Neural progenitor cell (in vitro differentiated cells): ENCODE data around the gene LRRC8B. TPM values are rescaled to one million over a fixed set of nuclear protein-coding genes. Genes with fewer than 3 reads are reported as not detected.

Experiments
- DNase-seq: peaks from one replicate; pipeline ENCODE4 v3.0.0-alpha.2; 2016; ENCODE audit warnings: low spot score
- H2AFZ ChIP-seq: fragments of 200-600 bp; sonication (generic); replicated peaks from 2 replicates; pipeline ENCODE4 v1.6.1; 2016; ENCODE audit warnings: antibody characterized with exemption
- H3F3A ChIP-seq: fragments of 200-600 bp; sonication (generic); 2 replicates; pipeline ENCODE4 v1.6.1; 2016; ENCODE audit warnings: antibody characterized with exemption, low read depth
- H3K27ac ChIP-seq: fragments of 200-600 bp; sonication (generic); 2 replicates; pipeline ENCODE4 v1.5.1; 2016; ENCODE audit warnings: mild to moderate bottlenecking
- H3K27me3 ChIP-seq: fragments of 200-600 bp; sonication (generic); 2 replicates; pipeline ENCODE4 v1.6.1; 2016; ENCODE audit warnings: mild to moderate bottlenecking, moderate library complexity
- H3K36me3 ChIP-seq: fragments of 200-600 bp; sonication (generic); 2 replicates; pipeline ENCODE4 v1.5.1; 2016
- H3K4me1 ChIP-seq: fragments of 200-600 bp; sonication (generic); 2 replicates; pipeline ENCODE4 v1.6.1; 2016; ENCODE audit warnings: mixed run types
- H3K4me2 ChIP-seq: fragments of 200-600 bp; sonication (generic); 2 replicates; pipeline ENCODE4 v1.6.1; 2016
- H3K4me3 ChIP-seq: fragments of 200-600 bp; sonication (generic); 2 replicates; pipeline ENCODE4 v1.5.1; 2016
- H3K79me2 ChIP-seq: fragments of 200-600 bp; sonication (generic); 2 replicates; pipeline ENCODE4 v1.6.1; 2016; ENCODE audit warnings: low read depth
- H3K9ac ChIP-seq: fragments of 200-600 bp; sonication (generic); 2 replicates; pipeline ENCODE4 v1.6.1; 2016
- H3K9me3 ChIP-seq: fragments of 200-600 bp; sonication (generic); 2 replicates; pipeline ENCODE4 v1.5.1; 2016; ENCODE audit warnings: low read depth
- H4K20me1 ChIP-seq: fragments of 200-600 bp; sonication (generic); 2 replicates; pipeline ENCODE4 v1.6.1; 2016; ENCODE audit warnings: low read depth
- H3K27ac Mint-ChIP-seq: 3 replicates; pipeline ENCODE4 v1.8.0; 2021; ENCODE audit warnings: mixed read lengths
- H3K27me3 Mint-ChIP-seq: 2 replicates; pipeline ENCODE4 v1.8.0; 2022; ENCODE audit warnings: low read depth, mild to moderate bottlenecking, inconsistent platforms, moderate library complexity, mixed read lengths; ENCODE audit not compliant: insufficient read depth
- H3K36me3 Mint-ChIP-seq: 3 replicates; pipeline ENCODE4 v1.8.0; 2021; ENCODE audit warnings: mixed read lengths
- H3K4me1 Mint-ChIP-seq: 3 replicates; pipeline ENCODE4 v1.8.0; 2021; ENCODE audit warnings: mixed read lengths
- H3K4me3 Mint-ChIP-seq: 3 replicates; pipeline ENCODE4 v1.8.0; 2021; ENCODE audit warnings: mild to moderate bottlenecking, moderate library complexity, mixed read lengths
- H3K9me3 Mint-ChIP-seq: 3 replicates; pipeline ENCODE4 v1.8.0; 2020; ENCODE audit warnings: mixed read lengths
- EZH2 ChIP-seq: fragments of 200-600 bp; sonication (generic); IDR thresholded peaks from 2 replicates; pipeline ENCODE4 v1.6.1; 2017; ENCODE audit warnings: antibody characterized with exemption, mild to moderate bottlenecking, moderate library complexity
- EZH2phosphoT487 ChIP-seq: fragments of 200-600 bp; sonication (generic); IDR thresholded peaks from 2 replicates; pipeline ENCODE4 v1.6.1; 2017; ENCODE audit warnings: antibody characterized with exemption
- total RNA-seq: library from RNA; depleted of rRNA; stranded (reverse); fragments of >200 nt; gene quantifications from 2 replicates; pipeline ENCODE4 v1.2.3, GENCODE V29; 2015; ENCODE audit warnings: low replicate concordance
- TF ChIP-seq, protein P1 (sequence below): fragments of 200-600 bp; sonication (generic); IDR thresholded peaks from 2 replicates; pipeline ENCODE4 v1.5.1; 2017; ENCODE audit warnings: antibody characterized with exemption, mild to moderate bottlenecking

The LRRC8B gene
- total RNA-seq, 1 donor from 2014 or later: 37.3 TPM

GRCh38 chr1:89596698-89597097, 72.1 kb downstream of the LRRC8B start:
- no peak for DNase-seq
- H3K27ac Mint-ChIP-seq: no peak overlapping the region
- Histone ChIP-seq H3F3A (peaks cover 4% of the 10 kb centered on the region), H3K4me2 (no peak overlapping the region), H3K4me1 (peaks cover 32% of the 10 kb centered on the region), H3K79me2 (peaks cover 4% of the 10 kb centered on the region), H2AFZ (no peak overlapping the region), H3K36me3 (no peaks in the 10 kb centered on the region), H3K9me3 (no peaks in the 10 kb centered on the region), H4K20me1 (no peaks in the 10 kb centered on the region), H3K4me3 (no peak overlapping the region), H3K27ac (no peak overlapping the region), H3K27me3 (no peaks in the 10 kb centered on the region), H3K9ac (no peak overlapping the region)
- TF ChIP-seq EZH2phosphoT487 (no peak), EZH2 (no peak)
- TF ChIP-seq, protein P1, sequence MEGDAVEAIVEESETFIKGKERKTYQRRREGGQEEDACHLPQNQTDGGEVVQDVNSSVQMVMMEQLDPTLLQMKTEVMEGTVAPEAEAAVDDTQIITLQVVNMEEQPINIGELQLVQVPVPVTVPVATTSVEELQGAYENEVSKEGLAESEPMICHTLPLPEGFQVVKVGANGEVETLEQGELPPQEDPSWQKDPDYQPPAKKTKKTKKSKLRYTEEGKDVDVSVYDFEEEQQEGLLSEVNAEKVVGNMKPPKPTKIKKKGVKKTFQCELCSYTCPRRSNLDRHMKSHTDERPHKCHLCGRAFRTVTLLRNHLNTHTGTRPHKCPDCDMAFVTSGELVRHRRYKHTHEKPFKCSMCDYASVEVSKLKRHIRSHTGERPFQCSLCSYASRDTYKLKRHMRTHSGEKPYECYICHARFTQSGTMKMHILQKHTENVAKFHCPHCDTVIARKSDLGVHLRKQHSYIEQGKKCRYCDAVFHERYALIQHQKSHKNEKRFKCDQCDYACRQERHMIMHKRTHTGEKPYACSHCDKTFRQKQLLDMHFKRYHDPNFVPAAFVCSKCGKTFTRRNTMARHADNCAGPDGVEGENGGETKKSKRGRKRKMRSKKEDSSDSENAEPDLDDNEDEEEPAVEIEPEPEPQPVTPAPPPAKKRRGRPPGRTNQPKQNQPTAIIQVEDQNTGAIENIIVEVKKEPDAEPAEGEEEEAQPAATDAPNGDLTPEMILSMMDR: no peak
- H3K9me3 Mint-ChIP-seq: no peaks in the 10 kb centered on the region
- H3K27me3 Mint-ChIP-seq: peaks cover 2% of the 10 kb centered on the region
- no peaks in the 10 kb centered on the region for H3K4me1 Mint-ChIP-seq
- H3K36me3 Mint-ChIP-seq: peaks cover 7% of the 10 kb centered on the region
- no peak overlapping the region for H3K4me3 Mint-ChIP-seq

- no peak for TF ChIP-seq EZH2
- TF ChIP-seq, protein P1: peak; percentile 77
- no peak for TF ChIP-seq EZH2phosphoT487
These were observed 74.1 kb downstream of the LRRC8B start for GRCh38 chr1:89598450-89599331.

DNA sequence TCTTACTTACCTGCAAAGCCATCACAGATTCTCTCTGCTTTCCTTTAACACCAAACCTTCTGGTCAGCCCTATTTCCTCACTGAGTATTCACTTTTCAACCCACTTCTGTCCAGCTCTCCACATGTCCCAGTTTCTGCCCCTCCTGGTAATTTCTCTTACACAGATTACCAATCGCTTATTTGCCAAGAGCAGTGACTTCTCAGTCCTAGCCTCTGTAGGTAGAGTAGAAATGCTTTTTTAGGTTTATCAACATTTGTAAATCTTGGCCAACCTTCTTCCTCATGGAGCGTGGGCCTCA, 74.7 kb downstream of the LRRC8B start:
- no peak overlapping the region for H2AFZ ChIP-seq
- H3K36me3 ChIP-seq: no peaks in the 10 kb centered on the region
- Mint-ChIP-seq H3K36me3 (no peaks in the 10 kb centered on the region), H3K4me3 (no peak overlapping the region), H3K27ac (peak overlapping the region; percentile 2), H3K9me3 (no peaks in the 10 kb centered on the region), H3K27me3 (peaks cover 2% of the 10 kb centered on the region), H3K4me1 (no peaks in the 10 kb centered on the region)
- no peak overlapping the region for H3K27ac ChIP-seq
- H3K9me3 ChIP-seq: no peaks in the 10 kb centered on the region
- H3F3A ChIP-seq: peaks cover 4% of the 10 kb centered on the region
- H3K9ac ChIP-seq: no peak overlapping the region
- peaks cover 27% of the 10 kb centered on the region for H3K4me1 ChIP-seq
- DNase-seq: no peak
- no peak overlapping the region for H3K4me3 ChIP-seq
- no peaks in the 10 kb centered on the region for H3K27me3 ChIP-seq
- no peaks in the 10 kb centered on the region for H3K79me2 ChIP-seq
- H3K4me2 ChIP-seq: no peak overlapping the region
- no peaks in the 10 kb centered on the region for H4K20me1 ChIP-seq
- TF ChIP-seq, protein P1: no peak
- TF ChIP-seq EZH2 (no peak), EZH2phosphoT487 (no peak)

More at GRCh38 chr1:89598450-89599331, 74.1 kb downstream of the LRRC8B start:
- no peak overlapping the region for H3K27ac ChIP-seq
- no peak overlapping the region for H3K9ac ChIP-seq
- H2AFZ ChIP-seq: no peak overlapping the region
- H3K36me3 ChIP-seq: no peaks in the 10 kb centered on the region
- Mint-ChIP-seq H3K36me3 (peaks cover 1% of the 10 kb centered on the region), H3K4me3 (no peak overlapping the region), H3K27me3 (peaks cover 2% of the 10 kb centered on the region), H3K4me1 (no peaks in the 10 kb centered on the region), H3K27ac (peak overlapping the region; percentile 2), H3K9me3 (no peaks in the 10 kb centered on the region)
- H3F3A ChIP-seq: peaks cover 4% of the 10 kb centered on the region
- peak overlapping the region; percentile 7 for H3K4me2 ChIP-seq
- peak; percentile 18 for DNase-seq
- no peaks in the 10 kb centered on the region for H3K79me2 ChIP-seq
- no peak overlapping the region for H3K4me3 ChIP-seq
- H4K20me1 ChIP-seq: no peaks in the 10 kb centered on the region
- H3K9me3 ChIP-seq: no peaks in the 10 kb centered on the region
- H3K27me3 ChIP-seq: no peaks in the 10 kb centered on the region
- H3K4me1 ChIP-seq: peaks cover 32% of the 10 kb centered on the region
